ENCODE results near the gene SPIN1. TPM values are rescaled to one million over a fixed set of nuclear protein-coding genes. Genes with fewer than 3 reads are reported as not detected.

SPIN1 gene
- total RNA-seq, 1 donor from 2014 or later: 48.8 TPM

GRCh38 chr9:88464851-88465250 is 76.6 kb downstream of the SPIN1 start:
- no peak for ATAC-seq
- no peak for DNase-seq (ENCODE audit: missing footprints)
- intact Hi-C loops (cut with DNase I): no loop called here

- DNase-seq (ENCODE audit: missing footprints): no peak
- intact Hi-C loops (cut with DNase I): no loop called here
- ATAC-seq: no peak
These were observed 80.0 kb downstream of the SPIN1 start for GRCh38 chr9:88468226-88468625.

- DNase-seq (ENCODE audit: missing footprints): no peak
These were observed 88.4 kb downstream of the SPIN1 start for GRCh38 chr9:88476491-88477271.

GRCh38 chr9:88477300-88477751 is 89.1 kb downstream of the SPIN1 start:
- intact Hi-C loops (cut with DNase I): no loop called here
- ATAC-seq (no peak), DNase-seq (ENCODE audit: missing footprints) (no peak)

More at GRCh38 chr9:88476491-88477271, 88.4 kb downstream of the SPIN1 start:
- ATAC-seq: no peak
- intact Hi-C loops (cut with DNase I): no loop called here

- intact Hi-C loops (cut with DNase I): no loop called here
- DNase-seq (ENCODE audit: missing footprints) (no peak), ATAC-seq (no peak)
These were observed 90.0 kb downstream of the SPIN1 start for GRCh38 chr9:88478246-88478645.

- intact Hi-C loops (cut with DNase I): no loop called here
- ATAC-seq (no peak), DNase-seq (ENCODE audit: missing footprints) (no peak)
These were observed 93.7 kb downstream of the SPIN1 start for GRCh38 chr9:88481933-88482332.

- intact Hi-C loops (cut with DNase I): no loop called here
- no peak for DNase-seq (ENCODE audit: missing footprints)
- no peak for ATAC-seq
These were observed 99.9 kb downstream of the SPIN1 start for GRCh38 chr9:88488166-88488565.

GRCh38 chr9:88494983-88495721 is 106.9 kb downstream of the SPIN1 start:
- ATAC-seq (no peak), DNase-seq (ENCODE audit: missing footprints) (no peak)
- intact Hi-C loops (cut with DNase I): no loop called here

- ATAC-seq (no peak), DNase-seq (ENCODE audit: missing footprints) (no peak)
- intact Hi-C loops (cut with DNase I): no loop called here
These were observed 109.0 kb downstream of the SPIN1 start for GRCh38 chr9:88497224-88497623.

GRCh38 chr9:88498880-88499279 is 110.6 kb downstream of the SPIN1 start:
- intact Hi-C loops (cut with DNase I): no loop called here
- peak; percentile 69 for ATAC-seq
- no peak for DNase-seq (ENCODE audit: missing footprints)

- intact Hi-C loops (cut with DNase I): no loop called here
- DNase-seq (ENCODE audit: missing footprints) (no peak), ATAC-seq (no peak)
These were observed 112.8 kb downstream of the SPIN1 start for GRCh38 chr9:88501086-88501485.

GRCh38 chr9:88502552-88503034 is 114.3 kb downstream of the SPIN1 start:
- DNase-seq (ENCODE audit: missing footprints) (no peak), ATAC-seq (no peak)
- intact Hi-C loops (cut with DNase I): no loop called here

- no peak for ATAC-seq
- DNase-seq (ENCODE audit: missing footprints): no peak
- intact Hi-C loops (cut with DNase I): no loop called here
These were observed 115.0 kb downstream of the SPIN1 start for GRCh38 chr9:88503081-88503844.

- ATAC-seq (peak; percentile 28), DNase-seq (ENCODE audit: missing footprints) (no peak)
- intact Hi-C loops (cut with DNase I): no loop called here
These were observed 115.9 kb downstream of the SPIN1 start for GRCh38 chr9:88503845-88504764.

- ATAC-seq (no peak), DNase-seq (ENCODE audit: missing footprints) (no peak)
- intact Hi-C loops (cut with DNase I): no loop called here
These were observed 120.1 kb downstream of the SPIN1 start for GRCh38 chr9:88508326-88508725.

GRCh38 chr9:88511906-88512305 is 123.7 kb downstream of the SPIN1 start:
- intact Hi-C loops (cut with DNase I): no loop called here
- DNase-seq (ENCODE audit: missing footprints): no peak
- no peak for ATAC-seq

- ATAC-seq (no peak), DNase-seq (ENCODE audit: missing footprints) (no peak)
- intact Hi-C loops (cut with DNase I): no loop called here
These were observed 126.0 kb downstream of the SPIN1 start for GRCh38 chr9:88514247-88514646.

GRCh38 chr9:88521308-88521707 is 133.1 kb downstream of the SPIN1 start:
- intact Hi-C loops (cut with DNase I): no loop called here
- DNase-seq (ENCODE audit: missing footprints): no peak
- ATAC-seq: no peak
